Measurements from ENCODE around the gene LARP4.

DNA sequence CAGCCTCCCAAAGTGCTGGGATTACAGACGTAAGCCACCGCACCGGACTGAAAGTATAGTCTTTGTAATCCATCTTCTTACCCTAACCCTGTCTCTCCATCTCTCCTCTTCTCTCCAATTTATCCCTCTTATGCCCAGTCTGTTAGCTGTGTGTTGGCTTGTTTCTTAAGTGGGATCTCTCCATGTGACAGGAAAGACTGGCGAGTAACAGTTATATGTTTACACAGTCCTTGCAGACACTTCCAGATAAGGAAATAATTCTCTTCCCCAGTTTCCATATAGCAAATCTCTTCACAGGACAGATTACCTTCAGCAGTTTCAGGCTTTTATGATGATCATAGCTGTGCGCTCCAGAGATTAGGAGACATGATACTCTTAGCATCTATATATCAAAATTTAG is 88.1 kb downstream of the LARP4 start:
- TF ChIP-seq CEBPB (IDR thresholded peaks at IDR 0.05; ENCODE audit: low read depth, low read length) = no peak
- no peak for TF ChIP-seq BHLHE40 (IDR thresholded peaks at IDR 0.05; ENCODE audit: low read depth, low read length)
- no peak for TF ChIP-seq CHD1 (IDR thresholded peaks at IDR 0.05; ENCODE audit: low read depth, low read length)
- TF ChIP-seq, protein P1, sequence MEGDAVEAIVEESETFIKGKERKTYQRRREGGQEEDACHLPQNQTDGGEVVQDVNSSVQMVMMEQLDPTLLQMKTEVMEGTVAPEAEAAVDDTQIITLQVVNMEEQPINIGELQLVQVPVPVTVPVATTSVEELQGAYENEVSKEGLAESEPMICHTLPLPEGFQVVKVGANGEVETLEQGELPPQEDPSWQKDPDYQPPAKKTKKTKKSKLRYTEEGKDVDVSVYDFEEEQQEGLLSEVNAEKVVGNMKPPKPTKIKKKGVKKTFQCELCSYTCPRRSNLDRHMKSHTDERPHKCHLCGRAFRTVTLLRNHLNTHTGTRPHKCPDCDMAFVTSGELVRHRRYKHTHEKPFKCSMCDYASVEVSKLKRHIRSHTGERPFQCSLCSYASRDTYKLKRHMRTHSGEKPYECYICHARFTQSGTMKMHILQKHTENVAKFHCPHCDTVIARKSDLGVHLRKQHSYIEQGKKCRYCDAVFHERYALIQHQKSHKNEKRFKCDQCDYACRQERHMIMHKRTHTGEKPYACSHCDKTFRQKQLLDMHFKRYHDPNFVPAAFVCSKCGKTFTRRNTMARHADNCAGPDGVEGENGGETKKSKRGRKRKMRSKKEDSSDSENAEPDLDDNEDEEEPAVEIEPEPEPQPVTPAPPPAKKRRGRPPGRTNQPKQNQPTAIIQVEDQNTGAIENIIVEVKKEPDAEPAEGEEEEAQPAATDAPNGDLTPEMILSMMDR (conservative IDR thresholded peaks at IDR 0.05; ENCODE audit: low read depth, low read length) = no peak

Measured in IMR-90 (cell line).